Activated CD8-positive, alpha-beta memory T cell treated with anti-CD3 and anti-CD28 coated beads, Interleukin-2, amount 50 U/mL, for 1 hour (primary cell): ENCODE measurements around the gene PAX6.
"Not testable (repeated sequence)": the region's sequence is repeated elsewhere in the genome, so short reads cannot be mapped to it uniquely, and the experiment has no call there.

Experiments used
- DNase-seq: peaks from one replicate; pipeline ENCODE4 v3.0.0-alpha.2; 2020; ENCODE audit errors: extremely low read depth

PAX6 gene

GRCh38 chr11:31767685-31768084 is 43.4 kb downstream of the PAX6 start:
- no peak for DNase-seq

GRCh38 chr11:31767066-31767465 is 44.1 kb downstream of the PAX6 start:
- DNase-seq, result no peak

- no peak for DNase-seq
Observed at GRCh38 chr11:31764766-31765165, 46.4 kb downstream of the PAX6 start.

GRCh38 chr11:31764261-31764660 is 46.9 kb downstream of the PAX6 start:
- no peak for DNase-seq

- no peak for DNase-seq
Observed at GRCh38 chr11:31763296-31763695, 47.8 kb downstream of the PAX6 start.

- DNase-seq, result no peak
Observed at GRCh38 chr11:31761636-31762035, 49.5 kb downstream of the PAX6 start.

GRCh38 chr11:31757260-31757835 is 53.8 kb downstream of the PAX6 start:
- no peak for DNase-seq

GRCh38 chr11:31747581-31747980 is 63.5 kb downstream of the PAX6 start:
- no peak for DNase-seq

- DNase-seq, result not testable (repeated sequence)
Observed at GRCh38 chr11:31740731-31741368, 70.3 kb downstream of the PAX6 start.

GRCh38 chr11:31740131-31740530 is 71.0 kb downstream of the PAX6 start:
- no peak for DNase-seq
